ENCODE results near the gene CORO1C. TPM values are rescaled to one million over a fixed set of nuclear protein-coding genes. Genes with fewer than 3 reads are reported as not detected.
A peak's percentile ranks its signal among the peaks of the same experiment; 100 is the strongest.
"Not testable (repeated sequence)": the region's sequence is repeated elsewhere in the genome, so short reads cannot be mapped to it uniquely, and the experiment has no call there.

Gene CORO1C
- total RNA-seq, 1 donor from 2014 or later = 39.2 TPM

DNA sequence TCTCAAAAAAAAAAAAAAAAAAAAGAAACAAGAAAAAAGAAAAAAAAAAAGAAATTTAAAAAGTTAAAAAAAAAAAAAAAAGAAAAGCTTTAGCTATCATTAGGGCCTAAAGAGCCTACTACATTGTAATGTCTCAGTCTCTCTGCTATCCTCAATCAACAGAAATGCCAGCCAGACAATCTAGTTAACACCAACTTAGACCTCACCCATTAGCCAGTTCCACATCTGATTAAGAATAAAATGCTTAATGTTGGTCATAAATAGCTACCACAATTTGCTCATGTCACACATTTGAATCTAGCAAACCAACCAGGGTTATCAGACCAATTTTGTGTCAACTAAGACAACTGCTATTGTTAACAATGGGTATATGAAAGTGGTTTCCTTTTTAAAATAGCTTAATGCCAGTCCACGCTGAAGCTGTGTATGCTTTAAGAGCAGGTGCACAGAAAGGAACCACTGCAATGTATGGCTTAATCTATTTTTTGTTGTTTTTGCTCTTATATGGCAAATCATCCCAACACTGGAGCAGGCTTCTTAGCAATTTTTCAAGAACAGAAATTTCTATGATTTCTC is 52.1 kb downstream of the CORO1C start:
- no peak for ATAC-seq
- no peak for DNase-seq (ENCODE audit: low spot score)

DNA sequence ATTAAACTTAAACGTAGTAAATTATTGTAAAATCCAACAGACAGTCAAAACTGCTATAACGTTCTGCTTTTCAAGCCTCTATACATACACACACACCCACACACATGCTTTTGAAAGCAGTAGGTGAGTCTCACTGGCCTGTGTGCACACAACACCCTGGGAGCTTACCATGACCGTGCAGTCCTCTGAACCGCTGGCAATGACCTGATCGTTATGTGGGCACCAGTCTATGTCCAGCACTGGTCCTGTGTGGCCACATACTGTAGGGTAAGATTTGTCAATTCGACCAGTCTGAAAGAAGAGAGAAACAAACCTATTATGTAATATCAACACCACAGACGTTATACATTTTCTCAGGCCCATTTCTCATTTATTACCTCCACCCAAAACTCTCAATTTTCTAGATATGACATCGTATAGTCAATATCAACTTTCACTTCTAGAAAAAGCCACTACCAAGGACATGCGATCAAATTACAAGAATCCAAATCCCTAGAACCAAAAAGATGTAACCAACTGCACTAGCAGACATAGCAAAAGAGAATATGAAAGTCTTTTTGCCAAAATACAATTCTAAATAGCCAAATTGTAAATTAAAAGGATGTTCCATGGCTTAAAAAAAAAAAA is 53.1 kb downstream of the CORO1C start:
- ATAC-seq = no peak
- DNase-seq (ENCODE audit: low spot score) = no peak

DNA sequence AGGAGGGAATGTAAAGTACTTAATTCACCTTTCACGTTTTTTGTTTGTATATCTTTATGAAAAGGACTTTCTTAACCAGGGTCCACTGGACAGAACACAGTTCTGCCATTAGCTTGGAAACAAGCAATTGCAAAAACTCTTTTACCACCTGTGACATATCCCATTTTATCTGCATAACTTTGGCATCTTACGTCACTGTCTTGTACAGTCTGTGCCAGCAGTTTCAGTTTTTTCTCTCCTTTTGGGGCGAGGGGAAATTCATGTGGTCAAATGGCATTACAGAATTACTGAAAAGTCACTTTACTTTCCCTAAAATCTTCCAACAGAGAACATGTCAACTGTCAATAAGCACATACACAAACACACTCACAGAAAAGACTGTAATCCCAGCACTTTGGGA is 53.9 kb downstream of the CORO1C start:
- DNase-seq (ENCODE audit: low spot score) (no peak), ATAC-seq (no peak)

DNA sequence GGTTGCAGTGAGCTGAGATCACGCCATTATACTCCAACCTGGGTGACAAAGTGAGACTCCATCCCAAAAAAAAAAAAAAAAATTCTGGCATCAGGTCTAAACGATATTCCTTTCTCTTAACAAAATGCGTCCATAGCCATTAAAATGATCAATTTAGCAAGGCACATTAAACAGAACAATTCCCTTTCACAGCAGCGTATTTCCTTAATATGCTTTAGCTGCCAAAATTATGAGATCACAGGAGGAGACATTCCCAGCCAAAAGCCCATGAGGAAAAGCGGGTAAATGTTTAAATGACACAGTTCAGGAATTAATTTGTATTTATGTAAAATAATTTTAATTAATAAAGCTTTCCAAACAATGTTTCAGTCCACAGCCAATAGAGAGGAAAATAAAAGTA is 54.6 kb downstream of the CORO1C start:
- ATAC-seq = no peak
- no peak for DNase-seq (ENCODE audit: low spot score)

DNA sequence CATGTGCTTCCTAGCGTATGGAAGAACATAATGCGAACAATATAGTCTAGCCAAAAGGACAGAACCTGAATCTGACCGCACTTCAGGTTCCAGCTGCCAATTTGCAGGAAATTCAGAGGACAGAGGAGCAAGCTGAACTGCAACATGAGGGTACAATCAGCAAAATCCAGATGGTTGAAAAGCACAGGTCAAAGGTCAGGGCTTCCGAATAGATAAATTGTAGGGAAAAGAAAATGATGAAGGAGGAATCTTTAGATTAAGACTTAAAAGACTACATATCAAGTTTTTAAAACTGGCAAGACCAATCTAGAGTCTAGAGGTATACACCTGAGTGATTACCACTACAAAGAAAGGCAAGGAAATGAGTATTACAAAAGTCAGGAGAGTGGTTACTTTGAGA is 55.5 kb downstream of the CORO1C start:
- ATAC-seq (no peak), DNase-seq (ENCODE audit: low spot score) (no peak)

DNA sequence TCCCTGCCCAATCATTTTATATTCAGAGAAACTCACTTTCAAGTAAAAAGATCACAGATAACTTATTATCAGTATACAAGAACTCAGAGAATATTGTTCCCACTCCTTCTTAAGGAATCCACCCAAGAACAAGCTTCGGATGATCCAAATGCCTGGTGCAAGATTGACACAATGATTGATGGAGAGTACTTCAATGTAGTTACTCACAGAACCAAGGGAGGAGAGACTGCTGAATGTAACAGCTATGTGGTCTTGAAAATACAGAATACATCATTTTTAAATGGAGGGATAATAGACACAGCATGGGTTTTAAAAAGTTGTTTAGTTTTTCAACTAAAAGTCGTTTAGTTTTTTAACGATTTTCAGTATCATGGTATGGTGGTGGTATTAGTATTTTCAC is 59.3 kb downstream of the CORO1C start:
- ATAC-seq (no peak), DNase-seq (ENCODE audit: low spot score) (no peak)

DNA sequence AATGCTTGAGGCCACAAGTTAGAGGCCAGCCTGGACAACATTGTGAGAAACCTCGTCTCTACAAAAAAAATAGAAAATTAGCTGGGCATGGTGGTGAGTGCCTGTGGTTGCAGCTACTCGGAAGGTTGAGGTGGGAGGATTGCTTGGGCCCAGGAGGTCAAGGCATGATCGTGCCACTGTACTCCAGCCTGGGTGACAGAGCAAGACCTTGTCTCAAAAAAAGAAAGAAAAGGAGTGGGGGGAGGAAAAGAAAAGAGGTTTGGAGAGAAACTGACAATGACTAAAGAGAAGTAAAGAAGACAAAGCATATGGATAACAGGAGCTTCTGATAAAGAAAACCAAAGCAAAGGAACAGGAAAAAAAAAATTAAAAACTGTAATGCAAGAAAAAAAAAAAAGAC is 60.2 kb downstream of the CORO1C start:
- ATAC-seq (no peak), DNase-seq (ENCODE audit: low spot score) (no peak)

DNA sequence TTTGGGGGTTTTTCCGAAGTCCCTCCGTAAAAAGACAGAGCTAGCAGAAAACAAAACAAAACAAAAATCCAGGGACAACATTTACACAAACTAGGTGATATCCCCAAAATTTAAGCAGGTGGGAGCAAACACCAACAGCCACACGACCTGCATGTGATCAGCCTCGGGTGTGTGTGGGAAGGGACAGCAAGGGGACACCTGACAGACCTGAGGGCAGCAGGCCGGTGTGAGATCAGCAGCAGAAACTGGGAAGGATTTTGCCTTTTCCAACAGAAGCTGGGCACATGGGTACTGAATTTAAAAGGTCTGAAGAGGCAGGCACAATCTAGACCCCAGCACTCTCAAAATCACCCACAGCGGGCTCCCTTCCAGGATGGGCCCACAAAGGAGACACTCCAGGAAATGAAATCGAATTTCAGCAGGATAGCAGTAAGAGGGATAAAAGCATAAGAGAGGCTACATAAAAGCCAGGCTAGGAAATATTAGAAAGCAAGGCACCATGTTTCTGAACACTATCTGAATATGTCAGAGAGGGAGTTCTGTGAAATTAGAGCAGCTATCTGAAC is 61.2 kb downstream of the CORO1C start:
- ATAC-seq = no peak
- no peak for DNase-seq (ENCODE audit: low spot score)

DNA sequence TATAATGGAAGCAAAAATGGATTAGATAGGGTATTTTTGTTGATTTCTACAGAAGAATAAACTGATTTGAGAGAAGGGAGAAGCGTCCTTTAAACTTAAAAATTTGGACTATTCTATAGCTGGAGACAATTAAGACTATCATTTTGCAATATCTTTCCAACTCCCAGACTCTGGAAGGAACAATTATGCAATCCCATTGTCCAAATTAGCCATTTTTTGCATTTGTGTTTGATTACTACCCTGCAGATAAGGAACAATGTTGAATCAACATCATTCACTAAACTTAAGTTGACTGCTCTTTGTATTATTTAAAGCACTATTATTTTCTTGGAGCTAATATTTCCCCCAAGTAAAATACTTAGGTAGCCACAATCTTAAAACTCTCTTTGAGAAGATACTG is 62.8 kb downstream of the CORO1C start:
- DNase-seq (ENCODE audit: low spot score) = no peak
- ATAC-seq = no peak

DNA sequence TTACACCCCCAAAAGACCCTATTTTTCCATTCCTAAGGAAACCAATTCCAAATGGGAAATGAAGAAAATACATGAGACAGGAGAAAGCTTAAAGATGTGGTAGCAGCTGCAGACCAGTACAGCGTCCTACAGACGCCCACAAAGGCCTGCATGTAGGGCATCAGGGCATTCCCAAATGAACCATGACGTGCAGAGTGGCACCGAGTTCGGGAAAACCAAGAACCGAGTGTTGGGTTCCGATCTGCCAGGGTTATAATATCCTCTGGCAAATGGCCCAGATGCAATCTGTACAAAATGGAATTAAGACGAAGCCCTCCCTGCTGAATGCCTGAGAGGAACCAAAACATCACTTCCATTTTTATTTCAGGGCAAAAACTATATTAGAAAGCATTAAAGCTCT is 63.3 kb downstream of the CORO1C start:
- no peak for ATAC-seq
- DNase-seq (ENCODE audit: low spot score) = no peak

DNA sequence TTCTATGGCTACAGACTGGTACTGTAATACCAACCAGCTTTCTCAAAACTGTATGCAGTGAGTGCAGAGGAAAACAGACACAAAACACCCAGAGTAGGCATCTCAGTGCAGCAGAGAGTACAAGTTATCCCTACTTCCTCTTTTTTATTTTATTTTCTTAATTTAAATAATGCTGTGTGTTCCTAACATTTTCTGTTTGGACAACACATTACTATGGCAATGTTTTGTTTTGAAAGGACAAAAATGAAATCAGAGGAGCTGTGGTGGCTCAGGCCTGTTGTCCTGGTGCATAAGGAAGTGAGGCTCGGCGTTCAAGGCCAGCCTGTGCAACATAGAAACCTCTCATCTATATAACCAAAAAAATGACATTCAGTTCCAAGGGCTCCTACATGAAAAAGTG is 64.0 kb downstream of the CORO1C start:
- ATAC-seq = no peak
- no peak for DNase-seq (ENCODE audit: low spot score)

DNA sequence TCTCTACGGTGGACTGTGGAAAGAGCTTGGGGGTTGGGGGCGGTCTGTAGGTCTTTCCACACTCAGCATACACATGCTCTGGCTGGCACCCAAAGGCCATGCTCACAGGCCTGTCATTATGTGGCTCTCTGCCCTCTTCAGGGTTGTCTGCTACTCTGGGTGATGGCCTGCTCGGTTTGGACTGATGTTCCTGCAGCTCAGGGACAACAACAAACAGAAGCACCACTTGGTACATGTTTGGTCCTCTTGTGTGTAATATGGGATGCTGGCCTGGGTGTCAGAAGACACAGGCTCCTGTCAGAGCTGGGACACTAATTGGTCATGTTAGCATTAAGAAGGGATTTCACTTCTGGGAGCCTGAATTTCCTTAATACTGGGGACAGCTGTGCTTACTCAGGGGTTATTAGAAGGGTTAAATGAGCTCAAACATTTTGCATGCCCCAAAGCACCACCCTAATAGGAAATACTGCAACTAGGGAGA is 64.9 kb downstream of the CORO1C start:
- DNase-seq (ENCODE audit: low spot score) (peak; percentile 90), ATAC-seq (peak; percentile 80)

DNA sequence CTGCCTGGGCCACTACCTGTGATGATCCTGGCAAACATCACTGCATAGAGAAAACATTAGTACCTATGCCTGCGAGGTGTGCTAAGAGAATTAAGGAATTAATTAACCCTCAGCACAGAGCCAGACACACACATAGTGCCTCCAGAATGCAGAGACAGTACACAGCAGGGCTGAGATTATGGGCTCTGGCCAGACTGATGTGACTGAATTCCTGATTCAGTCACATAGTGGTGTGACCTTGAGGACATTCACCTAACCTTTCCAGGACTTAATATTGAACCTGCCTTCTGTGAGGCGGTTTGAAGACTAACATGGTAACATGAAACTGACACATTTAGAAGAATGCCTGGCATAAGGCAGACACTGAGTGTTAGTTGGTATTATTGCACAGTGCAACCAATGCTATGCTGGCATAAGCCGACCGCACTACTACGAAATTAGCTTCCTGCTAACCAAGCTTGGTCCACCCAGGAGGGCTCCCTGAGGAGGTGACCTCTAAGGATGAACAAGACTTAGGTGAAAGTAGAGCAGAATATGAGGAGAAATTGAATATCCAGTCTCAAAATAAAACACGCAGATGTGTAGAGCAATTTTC is 65.6 kb downstream of the CORO1C start:
- DNase-seq (ENCODE audit: low spot score) (no peak), ATAC-seq (peak; percentile 56)

DNA sequence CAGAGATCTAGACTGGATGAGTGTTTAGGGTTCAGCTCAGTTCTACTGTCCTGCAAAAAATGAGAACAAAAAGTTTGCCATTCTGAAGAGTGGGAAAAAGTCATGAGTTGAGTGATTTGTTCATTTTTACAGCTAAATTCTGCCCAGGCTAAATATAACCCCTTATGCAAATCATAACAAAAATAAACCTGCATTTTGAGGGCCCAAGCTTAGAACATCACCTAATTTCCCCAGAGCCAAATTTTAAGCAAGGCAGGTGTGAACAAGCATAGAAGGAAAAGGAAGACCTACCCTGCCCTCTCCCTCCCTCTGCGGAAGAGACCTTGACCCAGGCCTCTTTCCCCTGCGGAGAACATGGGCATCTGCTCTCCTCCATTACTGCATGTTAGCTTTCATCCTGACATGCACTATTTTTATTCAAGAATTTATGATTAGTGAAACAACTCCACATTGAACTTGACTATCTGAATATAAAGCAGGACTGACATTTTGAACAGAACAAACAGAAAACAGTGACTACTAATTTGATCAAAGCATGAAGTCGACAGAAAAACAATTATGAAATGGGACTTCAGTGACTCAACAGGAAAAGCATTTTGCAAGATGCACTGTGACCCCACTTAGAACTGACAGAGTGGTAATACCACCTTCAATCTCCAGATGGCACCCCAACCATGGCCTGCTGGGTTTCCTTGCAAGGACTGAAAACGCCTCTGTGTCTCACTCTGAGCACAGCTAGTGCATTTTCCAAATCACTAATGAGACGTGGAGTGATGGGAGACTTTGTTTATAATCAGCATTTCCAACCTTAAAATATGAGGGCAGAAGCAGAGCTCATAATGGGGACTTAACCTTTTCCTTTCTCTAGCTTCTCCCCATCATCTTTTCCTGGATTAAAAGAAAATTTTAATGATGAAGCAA is 66.7 kb downstream of the CORO1C start:
- DNase-seq (ENCODE audit: low spot score) (peak; percentile 87), ATAC-seq (peak; percentile 93)

DNA sequence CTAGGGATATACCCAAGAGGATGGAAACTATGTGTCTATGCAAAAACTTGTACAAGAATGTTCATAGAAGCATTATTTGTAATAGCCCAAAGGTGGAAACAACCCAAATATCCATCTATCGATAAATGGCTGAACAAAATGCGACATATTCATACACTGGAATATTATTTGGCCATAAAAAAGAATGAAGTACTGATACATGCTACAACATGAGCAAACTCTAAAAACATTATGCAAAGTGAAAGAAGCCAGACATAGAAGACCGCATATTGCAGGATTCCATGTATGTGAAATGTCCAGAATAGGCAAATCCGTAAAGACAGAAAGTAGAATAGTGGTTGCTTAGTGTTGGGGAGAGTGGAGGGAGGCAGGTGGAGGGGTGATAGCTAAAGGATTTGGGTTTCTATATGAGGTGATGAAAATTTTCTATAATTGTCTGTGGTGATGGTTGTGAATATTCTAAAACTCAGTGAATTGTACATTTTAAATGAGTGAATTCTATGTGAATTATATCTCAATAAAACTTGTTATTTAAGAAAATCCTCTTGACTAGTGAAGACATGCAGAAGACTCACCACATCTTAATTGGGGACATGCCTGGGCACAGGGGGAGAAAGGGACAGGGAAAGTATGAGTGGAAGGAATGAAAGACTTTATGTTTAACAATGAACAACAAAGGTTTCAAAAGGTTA is 67.8 kb downstream of the CORO1C start:
- no peak for DNase-seq (ENCODE audit: low spot score)

DNA sequence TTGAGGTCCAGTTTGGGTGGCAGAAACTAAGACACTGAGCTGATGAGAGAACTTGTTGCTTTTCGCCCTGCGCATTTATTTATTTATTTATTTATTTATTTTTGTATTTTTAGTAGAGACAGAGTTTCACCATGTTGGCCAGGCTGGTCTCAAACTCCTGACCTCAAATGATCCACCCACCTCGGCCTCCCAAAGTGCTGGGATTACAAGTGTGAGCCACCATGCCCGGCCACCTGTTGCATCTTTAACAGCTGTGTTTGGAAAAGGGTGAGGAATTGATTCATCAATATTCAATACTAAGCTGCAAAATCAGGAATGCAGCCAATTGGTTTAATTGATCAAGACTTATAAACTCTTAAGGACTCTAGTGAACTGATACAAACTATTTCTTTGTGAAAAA is 73.2 kb downstream of the CORO1C start:
- DNase-seq (ENCODE audit: low spot score); ATAC-seq: not testable (repeated sequence)

More for the DNA sequence above, 67.8 kb downstream of the CORO1C start:
- no peak for ATAC-seq

DNA sequence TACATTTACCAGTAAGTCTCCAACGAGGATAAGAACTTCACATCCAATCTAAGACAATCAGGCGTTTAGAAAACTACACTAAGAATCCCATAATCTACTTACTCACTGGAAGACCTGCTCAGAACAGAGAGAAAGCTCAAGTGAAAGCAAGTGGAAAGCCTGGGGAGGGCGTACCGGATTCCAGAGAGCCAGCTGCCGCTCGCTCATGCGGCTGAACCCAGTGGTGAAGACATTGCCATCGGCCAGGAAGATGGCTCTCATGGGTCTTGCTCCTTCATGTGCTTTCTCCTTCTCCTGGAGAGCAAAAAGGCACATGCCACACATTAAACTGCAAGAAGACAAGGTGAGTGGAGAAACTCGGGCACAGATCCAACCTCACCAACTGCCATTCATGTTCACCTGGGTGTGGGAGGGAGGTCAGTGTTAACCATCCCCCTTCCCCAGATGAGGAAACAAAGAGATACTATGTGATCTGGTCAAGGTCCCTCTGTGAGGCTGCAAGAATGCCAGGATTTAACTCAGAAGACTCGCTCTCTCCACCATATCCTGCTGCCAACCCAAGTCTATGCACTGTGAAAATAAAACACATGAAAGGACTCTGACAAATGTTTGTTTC is 74.1 kb downstream of the CORO1C start:
- ATAC-seq (no peak), DNase-seq (ENCODE audit: low spot score) (no peak)

DNA sequence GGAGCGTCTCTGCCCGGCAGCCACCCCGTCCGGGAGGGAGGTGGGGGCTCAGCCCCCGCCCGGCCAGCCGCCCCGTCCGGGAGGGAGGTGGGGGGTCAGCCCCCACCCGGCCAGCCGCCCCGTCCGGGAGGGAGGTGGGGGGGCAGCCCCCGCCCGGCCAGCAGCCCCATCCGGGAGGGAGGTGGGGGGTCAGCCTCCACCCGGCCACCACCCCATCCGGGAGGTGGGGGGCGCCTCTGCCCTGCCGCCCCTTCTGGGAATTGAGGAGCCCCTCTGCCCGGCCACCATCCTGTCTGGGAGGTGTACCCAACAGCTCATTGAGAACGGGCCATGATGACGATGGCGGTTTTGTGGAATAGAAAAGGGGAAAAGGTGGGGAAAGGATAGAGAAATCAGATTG is 75.1 kb downstream of the CORO1C start:
- DNase-seq (ENCODE audit: low spot score); ATAC-seq: not testable (repeated sequence)

DNA sequence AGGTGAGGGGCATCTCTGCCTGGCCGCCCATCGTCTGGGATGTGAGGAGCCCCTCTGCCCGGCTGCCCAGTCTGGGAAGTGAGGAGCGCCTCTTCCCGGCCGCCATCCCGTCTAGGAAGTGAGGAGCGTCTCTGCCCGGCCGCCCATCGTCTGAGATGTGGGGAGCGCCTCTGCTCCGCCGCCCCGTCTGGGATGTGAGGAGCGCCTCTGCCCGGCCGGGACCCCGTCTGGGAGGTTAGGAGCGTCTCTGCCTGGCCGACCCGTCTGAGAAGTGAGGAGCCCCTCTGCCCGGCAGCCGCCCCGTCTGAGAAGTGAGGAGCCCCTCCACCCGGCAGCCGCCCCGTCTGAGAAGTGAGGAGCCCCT is 75.5 kb downstream of the CORO1C start:
- not testable (repeated sequence) for DNase-seq (ENCODE audit: low spot score); ATAC-seq

DNA sequence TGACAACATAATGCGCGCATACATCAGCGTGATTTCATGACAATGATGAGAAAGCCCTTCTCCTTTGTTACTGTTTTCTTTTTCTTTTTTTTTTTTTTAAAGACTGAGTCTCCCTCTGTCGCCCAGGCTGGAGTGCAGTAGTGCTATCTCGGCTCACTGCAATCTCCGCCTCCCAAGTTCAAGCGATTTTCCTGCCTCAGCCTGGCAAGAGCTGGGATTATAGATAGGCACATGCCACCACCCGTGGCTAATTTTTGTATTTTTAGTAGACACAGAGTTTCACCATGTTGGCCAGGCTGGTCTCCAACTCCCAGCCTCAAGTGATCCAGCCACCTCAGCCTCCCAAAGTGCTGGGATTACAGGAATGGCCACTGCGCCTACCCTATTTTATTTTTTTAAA is 76.7 kb downstream of the CORO1C start:
- not testable (repeated sequence) for ATAC-seq; DNase-seq (ENCODE audit: low spot score)

All from left lobe of liver (tissue), 2 donors.